ENCODE results near the gene SAV1.

GRCh38 chr14:50647282-50647681, 20.8 kb downstream of the SAV1 start:
- TF ChIP-seq EP300 (IDR thresholded peaks at IDR 0.05) (no peak), CTCF (IDR thresholded peaks at IDR 0.05) (no peak), POLR2A (IDR thresholded peaks at IDR 0.05) (no peak)
